Transverse colon (tissue), 4 donors: ENCODE data around the gene GGN. TPM values are rescaled to one million over a fixed set of nuclear protein-coding genes. Genes with fewer than 3 reads are reported as not detected.
A peak's percentile ranks its signal among the peaks of the same experiment; 100 is the strongest.

ENCODE experiments used
- DNase-seq: peaks from one replicate; pipeline ENCODE4 v3.0.0-alpha.2; 2019
- H3K27ac ChIP-seq, 4 donors: fragments of 200-600 bp; sonication (generic); 2 replicates each; pipeline ENCODE4 v1.5.1; 2016 to 2018; ENCODE audit warnings: inconsistent platforms in 4 of 4
- H3K27me3 ChIP-seq: fragments of 200-600 bp; sonication (generic); 2 replicates; pipeline ENCODE4 v1.5.1; 2017; ENCODE audit warnings: inconsistent platforms
- H3K36me3 ChIP-seq, 4 donors: fragments of 200-600 bp; sonication (generic); 2 replicates each; pipeline ENCODE4 v1.5.1; 2017 to 2019; ENCODE audit warnings: inconsistent platforms in 4 of 4
- H3K4me1 ChIP-seq, 4 donors: fragments of 200-600 bp; sonication (generic); 2 replicates each; pipeline ENCODE4 v1.5.1; 2017 to 2020; ENCODE audit warnings: inconsistent platforms in 4 of 4
- H3K4me3 ChIP-seq, 4 donors: fragments of 200-600 bp; sonication (generic); 1 replicate in 1 of 4; 2 replicates in 3 of 4; pipeline versions ENCODE4 v1.5.1 to v1.6.1; 2017 to 2019; ENCODE audit warnings: inconsistent platforms in 4 of 4
- H3K9me3 ChIP-seq, 2 donors: fragments of 200-600 bp; sonication (generic); 2 replicates each; pipeline ENCODE4 v1.5.1; 2017 to 2019; ENCODE audit warnings: inconsistent platforms in 2 of 2
- CTCF ChIP-seq, 5 experiments: fragments of 200-600 bp in 3 of 5; fragments of 450-650 bp in 2 of 5; sonication (generic) in 3 of 5; IDR thresholded peaks; 1 replicate in 2 of 5; 2 replicates in 3 of 5; pipeline ENCODE4 v1.5.1; 2016 to 2017; ENCODE audit warnings: antibody characterized with exemption in 5 of 5, inconsistent platforms in 3 of 5, mild to moderate bottlenecking in 2 of 5, moderate library complexity in 1 of 5
- EP300 ChIP-seq: sonication (generic); formaldehyde crosslinking; IDR thresholded peaks from one replicate; pipeline ENCODE4 v1.6.1; 2017; ENCODE audit warnings: antibody characterized with exemption, low read depth
- POLR2A ChIP-seq: fragments of 450-650 bp; IDR thresholded peaks from one replicate; pipeline ENCODE4 v1.6.1; 2016; ENCODE audit warnings: antibody characterized with exemption, mild to moderate bottlenecking, moderate library complexity
- POLR2AphosphoS5 ChIP-seq, 3 donors: sonication (generic); formaldehyde crosslinking; IDR thresholded peaks; one replicate each; pipeline ENCODE4 v1.6.1; 2016; ENCODE audit warnings: antibody characterized with exemption in 3 of 3
- WGBS, 2 donors: methylation state at CpG; one replicate each; pipeline ENCODE4 v1.1.5; 2018; ENCODE audit warnings: low coverage in 1 of 2; 5-methylcytosine and 5-hydroxymethylcytosine counted together
- in situ Hi-C, 4 donors: fragments of 200-750 bp; cut with MboI; loops; one replicate each; pipeline versions ENCODE4 v1.15.0 to v1.15.1; 2017; ENCODE audit warnings: low sequenced_read_pairs in 3 of 4, low pct_ligation_motif_present in 1 of 4, low pct_unique_long_range_greater_than_20kb in 1 of 4
- intact Hi-C: fragments of 100-400 bp; cut with DNase I; formaldehyde crosslinking; loops from one replicate; pipeline ENCODE4 v1.15.1; 2023; ENCODE audit warnings: low total_unique reads
- total RNA-seq, 4 donors: library from RNA; depleted of rRNA; stranded (reverse); fragments of >200 nt; gene quantifications; one replicate each; pipeline ENCODE4 v1.1.0, GENCODE V29; 2016

Gene GGN
- total RNA-seq, 4 donors from 2014 or later: not detected

- Histone ChIP-seq H3K27ac (no peak overlapping the region), H3K36me3 (no peaks in the 10 kb centered on the region), H3K4me3 (no peak overlapping the region), H3K4me1 (peaks cover 0 to 20% (median 7%) of the 10 kb centered on the region in 4 donors), H3K9me3 (no peaks in the 10 kb centered on the region), H3K27me3 (peaks cover 63% of the 10 kb centered on the region)
- in situ Hi-C loops: loop anchor here in 3 of 4 donors (10.0 to 25.0 kb wide), 4 partner anchors 212 to 562 kb away; partner anchors contain the start of genes MRPS12 (in 2 of the 3), SARS2 (in 2 of the 3), EIF3K (in 1 of the 3) and MAP4K1 (in 1 of the 3)
- TF ChIP-seq CTCF (IDR thresholded peaks at IDR 0.05) (no peak), POLR2AphosphoS5 (IDR thresholded peaks at IDR 0.05) (no peak), EP300 (no peak), POLR2A (no peak)
- intact Hi-C loops: loop anchor here (10.0 kb wide), 1 partner anchor 234 kb away; no protein-coding TSS in a partner anchor
- WGBS, 2 donors: 80 to 85% methylated on average over 5 of the region's 5 CpGs
- no peak for DNase-seq
Observed at GRCh38 chr19:38400361-38400760, 12.5 kb upstream of the GGN start.

- WGBS, 2 donors: 42 to 100% methylated on average over 1 of the region's 1 CpG
- TF ChIP-seq POLR2AphosphoS5 (IDR thresholded peaks at IDR 0.05) (no peak), POLR2A (no peak), CTCF (IDR thresholded peaks at IDR 0.05) (no peak), EP300 (no peak)
- intact Hi-C loops (no loop called here), in situ Hi-C loops (no loop called here)
- Histone ChIP-seq H3K27ac (no peak overlapping the region), H3K36me3 (no peaks in the 10 kb centered on the region), H3K9me3 (no peaks in the 10 kb centered on the region), H3K4me1 (peaks cover 0 to 19% (median 8%) of the 10 kb centered on the region in 4 donors), H3K4me3 (no peak overlapping the region), H3K27me3 (peaks cover 72% of the 10 kb centered on the region)
- no peak for DNase-seq
Observed at GRCh38 chr19:38399537-38399936, 11.7 kb upstream of the GGN start.

GRCh38 chr19:38399081-38399480 is 11.2 kb upstream of the GGN start:
- TF ChIP-seq POLR2A (no peak), CTCF (IDR thresholded peaks at IDR 0.05) (no peak), EP300 (no peak), POLR2AphosphoS5 (IDR thresholded peaks at IDR 0.05) (no peak)
- intact Hi-C loops: no loop called here
- H3K9me3 ChIP-seq: no peaks in the 10 kb centered on the region
- peaks cover 76% of the 10 kb centered on the region for H3K27me3 ChIP-seq
- H3K4me3 ChIP-seq: no peak overlapping the region
- H3K4me1 ChIP-seq: peaks cover 0 to 16% (median 6%) of the 10 kb centered on the region in 4 donors
- in situ Hi-C loops: no loop called here
- WGBS, 2 donors: 62% methylated on average over 8 of the region's 9 CpGs; no CpG with 5 or more reads in 1 of the 2 donors
- no peaks in the 10 kb centered on the region for H3K36me3 ChIP-seq
- no peak overlapping the region for H3K27ac ChIP-seq
- DNase-seq: no peak

- Histone ChIP-seq H3K4me3 (peak overlapping the region in 2 of 4 donors; percentile 17 to 35), H3K27me3 (peaks cover 77% of the 10 kb centered on the region), H3K36me3 (no peaks in the 10 kb centered on the region), H3K4me1 (peaks cover 0 to 5% (median 2%) of the 10 kb centered on the region in 4 donors), H3K9me3 (no peaks in the 10 kb centered on the region), H3K27ac (no peak overlapping the region)
- 28% methylated on average over 47 of the region's 86 CpGs; no CpG with 5 or more reads in 1 of the 2 donors for WGBS, 2 donors
- DNase-seq: no peak
- intact Hi-C loops (no loop called here), in situ Hi-C loops (no loop called here)
- TF ChIP-seq POLR2AphosphoS5 (IDR thresholded peaks at IDR 0.05) (no peak), EP300 (no peak), POLR2A (no peak), CTCF (IDR thresholded peaks at IDR 0.05) (no peak)
Observed at GRCh38 chr19:38395381-38396114, 7.7 kb upstream of the GGN start.
